ENCODE results near the gene CTXN3.

The CTXN3 gene

DNA sequence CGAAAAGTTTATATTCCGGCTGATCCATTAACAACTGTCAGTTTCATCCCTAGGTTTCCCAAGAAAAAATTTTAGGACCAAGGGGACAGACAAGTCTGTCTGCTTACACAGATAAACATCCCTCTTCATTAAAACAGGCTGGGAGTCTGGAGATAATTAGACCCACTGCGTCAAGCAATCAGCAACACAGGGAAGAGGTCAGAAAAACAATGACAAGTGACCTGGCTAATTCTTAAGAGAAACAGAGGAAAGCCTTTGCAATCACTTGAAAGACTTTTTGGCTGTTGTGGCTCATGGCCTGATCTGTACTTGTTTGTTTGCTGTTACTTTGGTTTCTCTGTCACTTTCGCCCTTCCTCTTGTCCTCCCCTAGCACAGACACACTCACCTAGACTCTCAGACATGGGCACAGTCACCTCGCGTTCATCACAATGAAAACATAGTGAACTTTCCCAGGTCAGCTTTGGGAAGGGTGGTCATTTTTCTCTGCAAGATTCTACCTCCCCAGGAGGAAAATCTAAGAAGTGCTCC, 51.4 kb downstream of the CTXN3 start:
- Histone ChIP-seq H3K4me3 (ENCODE audit: low read depth in 1 of 2, low read length in 1 of 2) (no peak overlapping the region), H3K36me3 (no peaks in the 10 kb centered on the region), H3K27me3 (no peaks in the 10 kb centered on the region), H3K27ac (no peak overlapping the region), H3K4me1 (ENCODE audit: control insufficient read depth in 1 of 2, insufficient read depth in 1 of 2, low read depth in 1 of 2, low read length in 1 of 2) (peaks cover 20 to 29% of the 10 kb centered on the region in 2 experiments), H3K9me3 (no peaks in the 10 kb centered on the region)
- TF ChIP-seq, protein P1, sequence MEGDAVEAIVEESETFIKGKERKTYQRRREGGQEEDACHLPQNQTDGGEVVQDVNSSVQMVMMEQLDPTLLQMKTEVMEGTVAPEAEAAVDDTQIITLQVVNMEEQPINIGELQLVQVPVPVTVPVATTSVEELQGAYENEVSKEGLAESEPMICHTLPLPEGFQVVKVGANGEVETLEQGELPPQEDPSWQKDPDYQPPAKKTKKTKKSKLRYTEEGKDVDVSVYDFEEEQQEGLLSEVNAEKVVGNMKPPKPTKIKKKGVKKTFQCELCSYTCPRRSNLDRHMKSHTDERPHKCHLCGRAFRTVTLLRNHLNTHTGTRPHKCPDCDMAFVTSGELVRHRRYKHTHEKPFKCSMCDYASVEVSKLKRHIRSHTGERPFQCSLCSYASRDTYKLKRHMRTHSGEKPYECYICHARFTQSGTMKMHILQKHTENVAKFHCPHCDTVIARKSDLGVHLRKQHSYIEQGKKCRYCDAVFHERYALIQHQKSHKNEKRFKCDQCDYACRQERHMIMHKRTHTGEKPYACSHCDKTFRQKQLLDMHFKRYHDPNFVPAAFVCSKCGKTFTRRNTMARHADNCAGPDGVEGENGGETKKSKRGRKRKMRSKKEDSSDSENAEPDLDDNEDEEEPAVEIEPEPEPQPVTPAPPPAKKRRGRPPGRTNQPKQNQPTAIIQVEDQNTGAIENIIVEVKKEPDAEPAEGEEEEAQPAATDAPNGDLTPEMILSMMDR (IDR thresholded peaks at IDR 0.05), result no peak

- H3K27me3 ChIP-seq, result no peaks in the 10 kb centered on the region
- no peak overlapping the region for H3K27ac ChIP-seq
- no peaks in the 10 kb centered on the region for H3K36me3 ChIP-seq
- peaks cover 25 to 35% of the 10 kb centered on the region in 2 experiments for H3K4me1 ChIP-seq (ENCODE audit: control insufficient read depth in 1 of 2, insufficient read depth in 1 of 2, low read depth in 1 of 2, low read length in 1 of 2)
- TF ChIP-seq, protein P1 (IDR thresholded peaks at IDR 0.05), result no peak
- no peak overlapping the region for H3K4me3 ChIP-seq (ENCODE audit: low read depth in 1 of 2, low read length in 1 of 2)
- no peaks in the 10 kb centered on the region for H3K9me3 ChIP-seq
These were observed 53.6 kb downstream of the CTXN3 start for GRCh38 chr5:127702434-127702833.

DNA sequence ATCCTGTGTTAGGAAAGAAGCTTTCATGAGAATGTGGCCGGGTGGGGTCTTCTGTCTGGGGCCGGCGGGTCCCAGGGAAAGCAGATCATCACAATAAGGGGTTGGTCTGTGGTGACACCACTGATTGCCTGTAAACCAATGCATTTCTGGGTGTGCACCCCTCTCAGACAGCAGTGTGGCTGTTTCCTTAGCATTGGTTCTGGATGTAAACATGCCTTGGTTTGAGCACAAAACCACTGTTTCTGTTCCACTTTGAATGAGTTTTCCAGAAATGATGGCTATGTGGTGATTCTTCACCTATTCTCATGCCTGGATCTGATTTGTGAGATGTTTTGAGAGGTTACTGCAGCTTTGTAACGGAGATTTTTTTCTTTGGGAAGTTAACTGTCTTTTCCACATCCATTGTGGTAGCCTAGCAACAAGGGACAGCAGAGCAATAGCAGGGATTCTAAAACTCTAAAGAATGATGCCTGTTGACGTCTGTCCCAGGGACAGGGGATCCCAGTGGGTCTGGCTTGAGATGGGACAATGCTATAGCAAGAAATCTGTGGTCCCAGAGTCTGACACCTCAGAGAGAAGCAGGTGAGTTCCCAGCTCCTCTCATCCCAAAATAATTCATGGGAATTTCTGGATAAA, 54.2 kb downstream of the CTXN3 start, which contains the start of gene CCDC192:
Gene CCDC192, plus strand, starts transcription at position 466 of the 636 bp plus-strand sequence. Its CDS starts 55 bp downstream, at position 521.
- no peak within 1 kb of the TSS for H3K4me3 ChIP-seq (ENCODE audit: low read depth in 1 of 2, low read length in 1 of 2)
- TF ChIP-seq, protein P1 (IDR thresholded peaks at IDR 0.05), result no peak
- H3K4me1 ChIP-seq (ENCODE audit: control insufficient read depth in 1 of 2, insufficient read depth in 1 of 2, low read depth in 1 of 2, low read length in 1 of 2), result peaks cover 25 to 35% of the 10 kb centered on the region in 2 experiments
- H3K27ac ChIP-seq, result peak within 1 kb of the TSS; percentile 49
- no peaks in the 10 kb centered on the region for H3K27me3 ChIP-seq
- H3K36me3 ChIP-seq, result no peaks in the 10 kb centered on the region
- no peaks in the 10 kb centered on the region for H3K9me3 ChIP-seq

GRCh38 chr5:127705120-127705892, 56.4 kb downstream of the CTXN3 start:
- Histone ChIP-seq H3K27me3 (no peaks in the 10 kb centered on the region), H3K9me3 (no peaks in the 10 kb centered on the region), H3K27ac (peak overlapping the region; percentile 32), H3K4me1 (ENCODE audit: control insufficient read depth in 1 of 2, insufficient read depth in 1 of 2, low read depth in 1 of 2, low read length in 1 of 2) (peaks cover 25 to 35% of the 10 kb centered on the region in 2 experiments), H3K4me3 (ENCODE audit: low read depth in 1 of 2, low read length in 1 of 2) (no peak overlapping the region), H3K36me3 (no peaks in the 10 kb centered on the region)
- TF ChIP-seq, protein P1 (IDR thresholded peaks at IDR 0.05), result no peak

GRCh38 chr5:127706691-127707090, 57.8 kb downstream of the CTXN3 start:
- Histone ChIP-seq H3K9me3 (no peaks in the 10 kb centered on the region), H3K4me1 (ENCODE audit: control insufficient read depth in 1 of 2, insufficient read depth in 1 of 2, low read depth in 1 of 2, low read length in 1 of 2) (peaks cover 25 to 35% of the 10 kb centered on the region in 2 experiments), H3K27ac (no peak overlapping the region), H3K4me3 (ENCODE audit: low read depth in 1 of 2, low read length in 1 of 2) (no peak overlapping the region), H3K36me3 (no peaks in the 10 kb centered on the region), H3K27me3 (no peaks in the 10 kb centered on the region)
- TF ChIP-seq, protein P1 (IDR thresholded peaks at IDR 0.05), result no peak
